Measurements from ENCODE around the gene CKLF.

GRCh38 chr16:66509576-66509975, 42.8 kb upstream of the CKLF start:
- no peak for TF ChIP-seq POLR2A (IDR thresholded peaks at IDR 0.05)
- TF ChIP-seq CTCF (IDR thresholded peaks at IDR 0.05 in 4 of 5, conservative IDR thresholded peaks at IDR 0.05 in 1 of 5), result no peak
